ENCODE measurements around the gene C11orf68. TPM values are rescaled to one million over a fixed set of nuclear protein-coding genes. Genes with fewer than 3 reads are reported as not detected.
A peak's percentile ranks its signal among the peaks of the same experiment; 100 is the strongest.
"Not testable (repeated sequence)": the region's sequence is repeated elsewhere in the genome, so short reads cannot be mapped to it uniquely, and the experiment has no call there.

C11orf68 gene
- polyA plus RNA-seq (2013, experiment 1 of 2; ENCODE audit: insufficient read length): 75.4 TPM
- 54.9 TPM for polyA plus RNA-seq (2013, experiment 2 of 2; ENCODE audit: insufficient read length)

DNA sequence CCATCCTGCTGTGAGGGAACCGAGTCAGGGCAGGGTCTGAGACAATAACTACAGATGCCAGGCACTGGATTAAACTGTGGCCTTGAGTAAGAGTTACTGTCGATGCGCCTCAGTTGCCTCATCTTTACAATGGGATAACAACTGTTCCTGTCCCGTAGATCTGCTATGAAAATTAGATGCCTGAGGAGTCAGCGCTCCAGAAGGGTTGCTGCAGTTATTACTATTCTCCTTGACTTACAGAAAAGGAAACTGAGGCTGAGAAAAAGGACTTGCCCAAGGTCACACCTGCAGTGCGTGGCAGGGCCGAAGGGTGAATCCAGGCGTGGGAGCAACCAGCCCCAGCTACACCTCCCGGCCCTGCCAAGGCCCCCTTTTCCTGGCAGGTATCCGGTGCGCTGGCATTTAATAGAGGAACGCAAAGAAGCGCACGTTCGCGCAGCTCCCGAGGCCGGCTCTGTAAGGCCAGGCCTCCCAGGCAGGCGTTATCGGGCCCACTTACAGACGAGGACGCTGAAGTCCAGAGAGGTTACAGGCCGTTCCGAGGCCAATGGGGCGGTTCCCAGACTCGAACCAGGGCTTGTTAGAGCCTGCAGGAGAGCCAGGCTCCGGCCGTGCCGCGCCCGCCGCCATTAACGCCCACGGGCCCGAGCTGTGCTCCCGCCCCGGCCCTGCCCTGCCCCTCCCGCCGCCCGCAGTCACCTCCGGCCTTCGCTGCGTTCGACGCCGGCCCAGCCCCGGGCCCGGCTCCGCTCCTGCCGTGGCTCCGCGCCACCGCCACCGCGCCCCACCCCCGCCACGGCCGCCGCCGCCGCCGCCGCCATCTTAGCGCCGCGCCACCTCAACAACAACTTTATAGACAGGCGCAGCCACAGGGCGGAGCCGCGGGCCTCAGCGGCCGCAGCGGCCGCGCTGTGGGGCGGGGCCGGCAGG, at the start of gene C11orf68:
Gene C11orf68, minus strand, starts transcription at position 852 of the 930 bp plus-strand sequence. Its CDS starts 31 bp downstream, at position 821.
- DNase-seq: no peak

GRCh38 chr11:65967329-65967934, 48.6 kb upstream of the C11orf68 start:
- no peak for DNase-seq

- DNase-seq: no peak
Measured at GRCh38 chr11:65965986-65966762, 47.3 kb upstream of the C11orf68 start.

DNA sequence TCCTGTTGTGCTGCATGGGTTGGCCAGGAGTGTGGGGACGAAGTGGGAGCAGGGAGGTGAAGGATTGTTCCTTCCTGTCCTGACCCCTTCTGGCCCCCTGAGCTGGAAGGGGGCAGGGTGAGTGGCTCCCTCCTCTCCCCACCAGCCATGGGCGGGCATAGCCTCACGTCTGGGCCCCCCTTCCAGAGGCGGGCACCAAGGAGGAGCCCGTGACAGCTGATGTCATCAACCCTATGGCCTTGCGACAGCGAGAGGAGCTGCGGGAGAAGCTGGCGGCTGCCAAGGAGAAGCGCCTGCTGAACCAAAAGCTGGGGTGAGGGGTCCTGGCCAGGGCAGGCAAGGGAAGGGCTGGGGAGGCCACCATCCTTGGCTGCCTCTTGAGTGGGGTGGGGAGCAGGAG, 46.0 kb upstream of the C11orf68 start:
- no peak for DNase-seq

- no peak for DNase-seq
Measured at GRCh38 chr11:65962141-65962564, 43.3 kb upstream of the C11orf68 start.

GRCh38 chr11:65961267-65962140, 42.6 kb upstream of the C11orf68 start, which contains the start of gene SART1:
Gene SART1 (plus strand): TSS chr11:65961734. CDS start chr11:65961781, 47 bp downstream.
- peak; percentile 98 for DNase-seq

DNA sequence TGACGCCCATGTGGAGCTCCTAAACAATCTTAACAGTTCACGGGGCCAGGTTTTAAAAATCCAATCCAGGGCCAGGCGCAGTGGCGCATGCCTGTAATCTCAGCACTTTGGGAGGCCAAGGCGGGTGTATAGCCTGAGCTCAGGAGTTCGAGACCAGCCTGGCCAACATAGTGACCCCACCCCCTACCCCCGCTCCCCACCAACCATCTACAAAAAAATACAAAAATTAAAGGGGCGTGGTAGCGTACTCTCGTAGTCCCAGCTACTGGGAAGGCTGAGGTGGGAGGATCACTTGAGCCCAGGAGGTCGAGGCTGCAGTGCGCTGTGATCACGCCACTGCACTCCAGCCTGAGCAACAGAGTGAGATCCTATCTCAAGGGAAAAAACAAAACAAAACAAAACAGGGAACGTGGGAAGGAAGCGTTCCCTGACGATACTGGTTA, 42.0 kb upstream of the C11orf68 start:
- DNase-seq: no peak

GRCh38 chr11:65958774-65959420, 40.0 kb upstream of the C11orf68 start:
- DNase-seq: no peak

GRCh38 chr11:65958291-65958690, 39.4 kb upstream of the C11orf68 start:
- no peak for DNase-seq

DNA sequence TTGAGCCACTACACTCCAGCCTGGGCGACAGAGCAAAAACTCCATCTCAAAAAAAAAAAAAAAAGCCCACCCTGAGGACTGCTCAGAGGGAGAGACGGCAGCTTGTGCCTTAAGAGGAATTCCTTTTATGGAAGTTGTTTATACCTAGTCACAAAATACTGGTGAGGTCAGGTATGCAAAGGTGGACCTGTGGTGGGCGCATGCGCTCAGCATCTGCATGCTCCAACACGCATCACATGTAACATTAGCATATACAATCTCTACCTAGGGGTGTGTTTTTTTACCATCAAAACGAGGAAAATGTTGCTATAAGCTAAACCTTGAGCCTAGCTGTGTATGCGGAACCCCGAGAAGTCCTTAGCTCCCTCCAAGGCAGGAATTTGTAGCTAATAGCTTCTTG, 35.9 kb upstream of the C11orf68 start:
- DNase-seq: no peak

DNA sequence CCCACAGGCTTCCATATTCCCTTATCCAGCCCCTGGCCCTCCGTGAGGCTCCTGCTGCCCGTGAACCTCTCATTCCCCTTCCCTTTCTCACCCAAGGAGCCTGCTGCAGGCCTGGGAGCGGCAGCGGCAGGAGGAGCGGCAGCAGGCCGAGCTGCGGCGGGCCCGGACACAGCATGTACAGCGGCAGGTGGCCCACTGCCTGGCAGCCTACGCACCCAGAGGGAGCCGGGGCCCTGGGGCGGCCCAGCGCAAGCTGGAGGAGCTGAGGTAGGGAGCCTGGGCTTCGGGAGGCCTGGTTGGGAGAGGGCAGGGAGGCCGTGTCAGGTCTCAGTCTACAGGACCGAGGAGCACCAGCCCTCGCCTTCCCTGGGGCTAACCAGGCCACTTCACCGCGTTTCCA, 34.6 kb upstream of the C11orf68 start:
- DNase-seq: no peak

DNA sequence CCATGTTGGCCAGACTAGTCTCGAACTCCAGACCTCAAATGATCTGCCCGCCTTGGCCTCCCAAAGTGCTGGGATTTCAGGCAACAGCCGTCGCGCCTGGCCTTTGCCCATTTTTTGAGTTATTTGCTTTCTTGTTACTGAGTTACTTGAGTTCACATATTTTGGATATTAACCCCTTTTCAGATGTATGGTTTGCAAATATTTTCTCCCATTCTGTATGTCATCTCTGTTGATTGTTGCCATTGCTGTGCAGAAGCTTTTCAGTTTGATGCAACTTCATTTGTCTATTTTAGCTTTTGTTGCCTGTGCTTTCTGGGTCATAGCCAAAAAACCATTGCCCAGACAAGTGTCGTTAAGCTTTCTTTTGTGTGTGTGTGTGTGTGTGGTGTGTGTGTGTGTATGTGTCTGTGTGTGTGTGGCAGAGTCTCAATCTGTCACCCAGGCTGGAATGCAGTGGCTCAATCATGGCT, 33.2 kb upstream of the C11orf68 start:
- DNase-seq: no peak

DNA sequence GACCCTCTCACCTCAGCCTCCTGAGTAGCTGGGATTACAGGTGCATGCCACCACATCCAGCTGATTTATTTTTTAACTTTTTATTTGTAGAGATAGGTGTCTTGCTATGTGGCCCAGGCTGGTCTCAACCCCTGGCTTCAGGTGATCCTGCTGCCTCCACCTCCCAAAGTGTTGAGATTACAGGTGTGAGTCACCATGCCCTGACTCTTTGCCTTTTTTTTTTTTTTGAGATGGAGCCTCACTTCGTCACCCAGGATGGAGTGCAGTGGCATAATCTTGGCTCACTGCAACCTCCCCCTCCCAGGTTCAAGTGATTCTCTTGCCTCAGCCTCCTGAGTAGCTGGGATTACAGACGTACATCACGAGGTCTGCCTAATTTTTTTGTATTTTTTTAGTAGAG, 32.8 kb upstream of the C11orf68 start:
- not testable (repeated sequence) for DNase-seq

GRCh38 chr11:65950711-65951110, 31.8 kb upstream of the C11orf68 start:
- not testable (repeated sequence) for DNase-seq

DNA sequence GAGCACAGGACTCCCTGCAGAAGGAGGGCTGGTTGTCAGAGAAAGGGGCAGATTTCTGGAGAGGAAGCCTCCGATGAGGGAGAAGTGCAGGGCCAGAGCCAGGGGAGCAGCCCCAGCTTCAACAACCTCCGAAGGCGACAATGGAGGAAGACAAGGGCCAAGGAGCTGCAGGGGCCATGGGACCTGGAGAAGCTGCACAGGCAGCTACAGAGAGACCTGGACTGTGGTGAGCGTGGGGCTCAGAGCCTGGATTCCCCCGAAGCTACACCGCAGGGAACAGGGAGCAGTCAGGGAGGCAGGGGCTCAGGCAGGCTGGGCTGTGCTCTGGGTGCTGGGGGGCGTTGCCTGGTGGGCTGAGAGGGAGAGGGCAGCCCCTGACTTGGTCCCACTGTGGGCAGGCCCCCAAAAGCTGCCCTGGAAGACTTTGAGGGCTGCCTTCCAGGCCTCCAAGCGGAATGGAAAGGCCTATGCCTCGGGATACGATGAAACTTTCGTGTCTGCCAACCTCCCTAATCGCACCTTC, 28.8 kb upstream of the C11orf68 start:
- DNase-seq: no peak

- no peak for DNase-seq
Measured at GRCh38 chr11:65947133-65947532, 28.3 kb upstream of the C11orf68 start.

DNA sequence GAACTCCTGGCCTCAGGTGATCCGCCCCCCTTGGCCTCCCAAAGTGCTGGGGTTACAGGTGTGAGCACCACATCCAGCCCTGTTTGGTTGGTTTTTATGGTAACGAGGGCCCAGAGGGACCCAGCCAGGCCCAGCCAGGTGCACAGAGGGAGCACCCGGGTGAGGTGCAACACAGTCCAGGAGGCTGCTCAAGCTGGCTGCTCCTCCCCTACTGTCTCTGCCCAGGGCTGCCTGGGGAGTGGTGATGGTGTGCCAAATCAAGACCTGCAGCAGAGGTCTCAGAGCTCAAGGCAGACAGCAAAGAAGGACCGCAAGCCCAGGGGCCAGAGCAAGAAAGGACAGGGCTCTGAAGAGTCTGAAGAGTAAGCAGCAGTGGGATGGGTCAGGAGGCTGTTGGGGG, 27.8 kb upstream of the C11orf68 start:
- DNase-seq: no peak

DNA sequence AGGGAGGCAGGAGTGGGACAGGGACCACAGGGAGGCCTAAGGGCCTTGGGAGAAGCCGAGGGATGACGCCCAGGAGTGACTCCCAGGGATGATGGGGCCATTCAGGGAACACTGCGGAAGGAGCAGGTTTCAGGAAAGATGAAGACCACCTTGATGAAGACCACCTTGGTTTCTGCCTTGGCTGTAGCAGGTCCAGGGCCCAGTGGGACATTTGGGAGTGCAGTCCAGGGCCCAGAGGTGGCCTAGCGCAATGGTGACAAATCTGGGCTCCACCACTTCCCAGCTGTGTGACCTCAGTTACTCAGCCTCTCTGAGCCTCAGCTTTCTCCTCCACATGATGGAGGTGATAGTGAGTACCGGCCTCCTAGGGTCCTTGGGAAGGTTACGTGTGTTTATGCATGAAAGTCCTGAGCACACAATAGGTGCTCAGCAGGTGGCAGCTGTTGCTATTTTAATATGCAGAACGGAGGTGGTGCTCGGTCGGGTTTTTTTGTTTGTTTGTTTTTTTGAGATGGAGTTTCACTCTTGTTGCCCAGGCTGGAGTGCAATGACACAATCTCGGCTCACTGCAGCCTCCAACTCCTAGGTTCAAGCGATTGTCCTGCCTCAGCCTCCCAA, 27.2 kb upstream of the C11orf68 start:
- no peak for DNase-seq

GRCh38 chr11:65945430-65945911, 26.6 kb upstream of the C11orf68 start, which contains the start of gene TSGA10IP:
Gene TSGA10IP (plus strand): TSS chr11:65945480. CDS start chr11:65945676, 196 bp downstream.
- DNase-seq: no peak

DNA sequence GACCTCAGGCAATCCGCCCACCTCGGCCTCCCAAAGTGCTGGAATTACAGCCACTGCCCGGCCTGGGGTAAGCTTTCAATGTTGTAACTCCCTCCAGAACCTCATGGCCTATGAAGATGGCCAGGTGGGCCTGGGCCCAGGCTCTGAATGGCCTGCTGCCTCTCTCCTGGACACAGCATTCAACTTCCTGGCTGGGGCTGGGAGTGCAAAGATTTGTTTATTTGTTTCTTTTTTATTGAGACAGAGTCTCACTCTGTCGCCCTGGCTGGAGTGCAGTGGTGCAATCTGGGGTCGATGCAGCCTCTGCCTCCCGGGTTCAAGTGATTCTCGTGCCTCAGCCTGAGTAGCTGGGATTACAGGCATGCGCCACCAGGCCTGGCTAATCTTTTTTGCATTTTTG, 25.9 kb upstream of the C11orf68 start:
- no peak for DNase-seq
